HepG2 (cell line): ENCODE data around the gene KRTAP10-8. TPM values are rescaled to one million over a fixed set of nuclear protein-coding genes. Genes with fewer than 3 reads are reported as not detected.

Experiments
- FOSL2 ChIP-seq: sonication (generic); formaldehyde crosslinking; IDR thresholded peaks from 2 replicates; pipeline ENCODE4 v1.4.0; 2020; ENCODE audit warnings: missing genetic modification reagents
- MAF1 ChIP-seq: sonication (generic); formaldehyde crosslinking; IDR thresholded peaks from 2 replicates; pipeline ENCODE4 v1.5.0; 2020; ENCODE audit warnings: missing genetic modification reagents, borderline replicate concordance
- NFATC3 ChIP-seq: sonication (generic); formaldehyde crosslinking; IDR thresholded peaks from 2 replicates; pipeline ENCODE4 v1.5.1; 2020; ENCODE audit warnings: mild to moderate bottlenecking, missing genetic modification reagents
- RELA ChIP-seq: sonication (generic); formaldehyde crosslinking; IDR thresholded peaks from 2 replicates; pipeline ENCODE4 v1.4.0; 2020; ENCODE audit warnings: missing genetic modification reagents
- SP2 ChIP-seq: sonication (generic); formaldehyde crosslinking; IDR thresholded peaks from 2 replicates; pipeline ENCODE4 v1.5.1; 2020; ENCODE audit warnings: mild to moderate bottlenecking, missing genetic modification reagents
- TBX3 ChIP-seq: fragments of 450-650 bp; IDR thresholded peaks from 2 replicates; pipeline ENCODE4 v1.6.1; 2017; ENCODE audit warnings: antibody characterized with exemption, mild to moderate bottlenecking, inconsistent platforms, borderline replicate concordance
- ZFP36L2 ChIP-seq: sonication (generic); formaldehyde crosslinking; IDR thresholded peaks from 2 replicates; pipeline ENCODE4 v1.4.0; 2020; ENCODE audit warnings: missing genetic modification reagents
- ZMAT3 ChIP-seq: sonication (generic); formaldehyde crosslinking; conservative IDR thresholded peaks from 2 replicates; pipeline ENCODE4 v1.7.0; 2021; ENCODE audit warnings: missing genetic modification reagents
- ZNF251 ChIP-seq: sonication (generic); formaldehyde crosslinking; IDR thresholded peaks from 2 replicates; pipeline ENCODE4 v1.9.0; 2021; ENCODE audit warnings: mild to moderate bottlenecking, missing genetic modification reagents
- ZNF468 ChIP-seq: sonication (generic); formaldehyde crosslinking; IDR thresholded peaks from 2 replicates; pipeline ENCODE4 v1.8.0; 2022; ENCODE audit warnings: mild to moderate bottlenecking, moderate library complexity, missing genetic modification reagents
- ZNF737 ChIP-seq: sonication (generic); formaldehyde crosslinking; IDR thresholded peaks from 2 replicates; pipeline ENCODE4 v1.5.0; 2020; ENCODE audit warnings: missing genetic modification reagents, mild to moderate bottlenecking, borderline replicate concordance
- ZSCAN9 ChIP-seq: IDR thresholded peaks from 2 replicates; pipeline ENCODE4 v1.6.1; 2016; ENCODE audit warnings: borderline replicate concordance
- polyA plus RNA-seq, 8 experiments: library from polyadenylated mRNA; depleted of rRNA in 3 of 8; stranded (reverse) in 7 of 8; unstranded in 1 of 8; fragments of >200 nt; fragmentation: Illumina TruSeq in 4 of 8; extraction: Trizol in 4 of 8; gene quantifications; 2 replicates each; pipeline versions ENCODE4 v1.2.1 to v1.2.3, GENCODE V29; 2011 to 2016; ENCODE audit warnings: low read depth in 4 of 8, missing spikeins in 1 of 8, mixed read lengths in 1 of 8; ENCODE audit not compliant: insufficient read depth in 1 of 8
- total RNA-seq, 5 experiments: library from RNA; depleted of rRNA; stranded (reverse); fragments of >200 nt; fragmentation: Illumina TruSeq; extraction: Trizol; gene quantifications; 2 replicates each; pipeline ENCODE4 v1.2.3, GENCODE V29; 2016; ENCODE audit warnings: low read depth in 1 of 5
- TF ChIP-seq, protein P1 (sequence below): sonication (generic); formaldehyde crosslinking; conservative IDR thresholded peaks from 2 replicates; pipeline ENCODE4 v1.4.0; 2020; ENCODE audit warnings: mild to moderate bottlenecking, missing genetic modification reagents, moderate library complexity
- TF ChIP-seq, protein P2 (sequence below): sonication (generic); formaldehyde crosslinking; IDR thresholded peaks from 2 replicates; pipeline ENCODE4 v1.5.0; 2020; ENCODE audit warnings: missing genetic modification reagents
- TF ChIP-seq, protein P3 (sequence below): sonication (generic); formaldehyde crosslinking; conservative IDR thresholded peaks from 2 replicates; pipeline ENCODE4 v1.4.0; 2020; ENCODE audit warnings: missing genetic modification reagents
- TF ChIP-seq, protein P4 (sequence below): sonication (generic); formaldehyde crosslinking; IDR thresholded peaks from 2 replicates; pipeline ENCODE4 v1.8.1; 2023; ENCODE audit warnings: mild to moderate bottlenecking, inconsistent platforms, moderate library complexity, missing genetic modification reagents, borderline replicate concordance
- TF ChIP-seq, protein P5 (sequence below): IDR thresholded peaks from 2 replicates; pipeline ENCODE4 v1.6.1; 2016
- TF ChIP-seq, protein P6 (sequence below), 2 experiments: sonication (generic) in 1 of 2; formaldehyde crosslinking in 1 of 2; IDR thresholded peaks; 2 replicates each; pipeline versions ENCODE4 v1.4.0 to v1.6.1; 2018 to 2020; ENCODE audit warnings: missing genetic modification reagents in 2 of 2, borderline replicate concordance in 1 of 2, low read depth in 1 of 2, mild to moderate bottlenecking in 1 of 2, missing biosample characterization in 1 of 2

KRTAP10-8 gene
- total and polyA plus RNA-seq, 2 of the 13 experiments (the other 11 are each of a cell fraction or from before 2014, with no cell fraction given): not detected

DNA sequence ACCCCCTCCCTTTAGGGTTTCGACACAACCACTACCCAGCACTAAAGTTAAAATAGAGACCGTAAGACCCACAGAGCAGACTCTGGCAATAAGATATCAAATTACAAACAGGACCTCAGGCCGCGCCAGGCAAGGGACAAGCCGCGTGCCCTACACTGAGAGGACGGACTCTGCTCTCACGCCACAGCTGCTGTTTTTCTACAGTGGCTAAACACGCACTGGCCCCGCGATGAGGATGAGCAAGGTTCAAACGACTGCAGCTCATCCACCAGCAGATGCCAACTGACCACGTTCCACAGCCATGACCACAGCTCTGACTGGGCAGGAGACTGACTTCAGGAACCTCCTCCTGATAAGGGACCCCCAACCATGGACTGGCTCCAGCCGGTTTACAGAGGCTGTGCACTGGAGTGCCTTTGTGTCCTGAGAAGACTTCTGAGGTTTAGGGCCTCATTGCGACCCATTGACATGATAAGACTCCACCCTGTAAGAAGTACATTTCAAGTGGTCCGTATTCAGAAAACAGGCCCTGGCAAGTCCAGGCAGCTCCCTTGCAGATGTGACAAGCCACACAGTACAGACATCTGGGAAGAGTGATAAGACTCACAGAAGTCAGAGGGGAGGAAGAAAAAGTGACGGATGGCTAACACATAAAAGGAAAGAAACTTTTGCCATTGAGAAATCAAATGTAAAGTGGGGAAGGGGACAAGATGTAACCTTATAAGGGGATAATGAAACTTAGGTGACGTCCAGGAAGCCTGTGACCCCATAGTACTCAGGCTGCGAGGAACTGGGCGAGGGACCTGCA, 18.1 kb upstream of the KRTAP10-8 start (continued):
- TF ChIP-seq SP2 (peak; percentile 21; the same call in 1 of the 2 replicates), MAF1 (CRISPR knock-in tag) (no peak), FOSL2 (CRISPR knock-in tag) (peak; percentile 71), TBX3 (no peak), ZNF737 (CRISPR knock-in tag) (no peak), NFATC3 (CRISPR knock-in tag) (no peak), ZFP36L2 (CRISPR knock-in tag) (no peak), ZMAT3 (CRISPR knock-in tag) (peak; percentile 69), ZNF468 (CRISPR knock-in tag) (no peak), RELA (CRISPR knock-in tag) (no peak), ZNF251 (CRISPR knock-in tag) (no peak), ZSCAN9 (peak; percentile 68; the same call in 1 of the 2 replicates)
- TF ChIP-seq, protein P1, sequence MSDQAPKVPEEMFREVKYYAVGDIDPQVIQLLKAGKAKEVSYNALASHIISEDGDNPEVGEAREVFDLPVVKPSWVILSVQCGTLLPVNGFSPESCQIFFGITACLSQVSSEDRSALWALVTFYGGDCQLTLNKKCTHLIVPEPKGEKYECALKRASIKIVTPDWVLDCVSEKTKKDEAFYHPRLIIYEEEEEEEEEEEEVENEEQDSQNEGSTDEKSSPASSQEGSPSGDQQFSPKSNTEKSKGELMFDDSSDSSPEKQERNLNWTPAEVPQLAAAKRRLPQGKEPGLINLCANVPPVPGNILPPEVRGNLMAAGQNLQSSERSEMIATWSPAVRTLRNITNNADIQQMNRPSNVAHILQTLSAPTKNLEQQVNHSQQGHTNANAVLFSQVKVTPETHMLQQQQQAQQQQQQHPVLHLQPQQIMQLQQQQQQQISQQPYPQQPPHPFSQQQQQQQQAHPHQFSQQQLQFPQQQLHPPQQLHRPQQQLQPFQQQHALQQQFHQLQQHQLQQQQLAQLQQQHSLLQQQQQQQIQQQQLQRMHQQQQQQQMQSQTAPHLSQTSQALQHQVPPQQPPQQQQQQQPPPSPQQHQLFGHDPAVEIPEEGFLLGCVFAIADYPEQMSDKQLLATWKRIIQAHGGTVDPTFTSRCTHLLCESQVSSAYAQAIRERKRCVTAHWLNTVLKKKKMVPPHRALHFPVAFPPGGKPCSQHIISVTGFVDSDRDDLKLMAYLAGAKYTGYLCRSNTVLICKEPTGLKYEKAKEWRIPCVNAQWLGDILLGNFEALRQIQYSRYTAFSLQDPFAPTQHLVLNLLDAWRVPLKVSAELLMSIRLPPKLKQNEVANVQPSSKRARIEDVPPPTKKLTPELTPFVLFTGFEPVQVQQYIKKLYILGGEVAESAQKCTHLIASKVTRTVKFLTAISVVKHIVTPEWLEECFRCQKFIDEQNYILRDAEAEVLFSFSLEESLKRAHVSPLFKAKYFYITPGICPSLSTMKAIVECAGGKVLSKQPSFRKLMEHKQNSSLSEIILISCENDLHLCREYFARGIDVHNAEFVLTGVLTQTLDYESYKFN (CRISPR knock-in tag): peak; percentile 94
- TF ChIP-seq, protein P2, sequence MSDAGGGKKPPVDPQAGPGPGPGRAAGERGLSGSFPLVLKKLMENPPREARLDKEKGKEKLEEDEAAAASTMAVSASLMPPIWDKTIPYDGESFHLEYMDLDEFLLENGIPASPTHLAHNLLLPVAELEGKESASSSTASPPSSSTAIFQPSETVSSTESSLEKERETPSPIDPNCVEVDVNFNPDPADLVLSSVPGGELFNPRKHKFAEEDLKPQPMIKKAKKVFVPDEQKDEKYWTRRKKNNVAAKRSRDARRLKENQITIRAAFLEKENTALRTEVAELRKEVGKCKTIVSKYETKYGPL (CRISPR knock-in tag): no peak
- TF ChIP-seq, protein P3, sequence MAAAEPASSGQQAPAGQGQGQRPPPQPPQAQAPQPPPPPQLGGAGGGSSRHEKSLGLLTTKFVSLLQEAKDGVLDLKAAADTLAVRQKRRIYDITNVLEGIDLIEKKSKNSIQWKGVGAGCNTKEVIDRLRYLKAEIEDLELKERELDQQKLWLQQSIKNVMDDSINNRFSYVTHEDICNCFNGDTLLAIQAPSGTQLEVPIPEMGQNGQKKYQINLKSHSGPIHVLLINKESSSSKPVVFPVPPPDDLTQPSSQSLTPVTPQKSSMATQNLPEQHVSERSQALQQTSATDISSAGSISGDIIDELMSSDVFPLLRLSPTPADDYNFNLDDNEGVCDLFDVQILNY (CRISPR knock-in tag): no peak
- TF ChIP-seq, protein P4, sequence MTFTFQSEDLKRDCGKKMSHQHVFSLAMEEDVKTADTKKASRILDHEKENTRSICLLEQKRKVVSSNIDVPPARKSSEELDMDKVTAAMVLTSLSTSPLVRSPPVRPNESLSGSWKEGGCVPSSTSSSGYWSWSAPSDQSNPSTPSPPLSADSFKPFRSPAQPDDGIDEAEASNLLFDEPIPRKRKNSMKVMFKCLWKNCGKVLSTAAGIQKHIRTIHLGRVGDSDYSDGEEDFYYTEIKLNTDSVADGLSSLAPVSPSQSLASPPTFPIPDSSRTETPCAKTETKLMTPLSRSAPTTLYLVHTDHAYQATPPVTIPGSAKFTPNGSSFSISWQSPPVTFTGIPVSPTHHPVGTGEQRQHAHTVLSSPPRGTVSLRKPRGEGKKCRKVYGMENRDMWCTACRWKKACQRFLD: no peak
- TF ChIP-seq, protein P5, sequence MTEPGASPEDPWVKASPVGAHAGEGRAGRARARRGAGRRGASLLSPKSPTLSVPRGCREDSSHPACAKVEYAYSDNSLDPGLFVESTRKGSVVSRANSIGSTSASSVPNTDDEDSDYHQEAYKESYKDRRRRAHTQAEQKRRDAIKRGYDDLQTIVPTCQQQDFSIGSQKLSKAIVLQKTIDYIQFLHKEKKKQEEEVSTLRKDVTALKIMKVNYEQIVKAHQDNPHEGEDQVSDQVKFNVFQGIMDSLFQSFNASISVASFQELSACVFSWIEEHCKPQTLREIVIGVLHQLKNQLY (CRISPR knock-in tag): peak; percentile 96
- TF ChIP-seq, protein P6, sequence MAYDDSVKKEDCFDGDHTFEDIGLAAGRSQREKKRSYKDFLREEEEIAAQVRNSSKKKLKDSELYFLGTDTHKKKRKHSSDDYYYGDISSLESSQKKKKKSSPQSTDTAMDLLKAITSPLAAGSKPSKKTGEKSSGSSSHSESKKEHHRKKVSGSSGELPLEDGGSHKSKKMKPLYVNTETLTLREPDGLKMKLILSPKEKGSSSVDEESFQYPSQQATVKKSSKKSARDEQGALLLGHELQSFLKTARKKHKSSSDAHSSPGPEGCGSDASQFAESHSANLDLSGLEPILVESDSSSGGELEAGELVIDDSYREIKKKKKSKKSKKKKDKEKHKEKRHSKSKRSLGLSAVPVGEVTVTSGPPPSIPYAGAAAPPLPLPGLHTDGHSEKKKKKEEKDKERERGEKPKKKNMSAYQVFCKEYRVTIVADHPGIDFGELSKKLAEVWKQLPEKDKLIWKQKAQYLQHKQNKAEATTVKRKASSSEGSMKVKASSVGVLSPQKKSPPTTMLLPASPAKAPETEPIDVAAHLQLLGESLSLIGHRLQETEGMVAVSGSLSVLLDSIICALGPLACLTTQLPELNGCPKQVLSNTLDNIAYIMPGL (CRISPR knock-in tag; IDR thresholded peaks at IDR 0.05; ENCODE audit: borderline replicate concordance in 1 of 2, low read depth in 1 of 2): peak in 1 of 2 experiments; percentile 47; a peak in 2 of 4 replicates
